Tibial artery (tissue), 4 donors: ENCODE measurements around the gene HHIPL1.

Experiments
- DNase-seq, 2 donors: peaks; one replicate each; pipeline ENCODE4 v3.0.0-alpha.2; 2019
- H3K27ac ChIP-seq, 2 donors: fragments of 200-600 bp; sonication (generic) in 1 of 2; 1 replicate in 1 of 2; 2 replicates in 1 of 2; pipeline ENCODE4 v1.5.1; 2018 to 2019; ENCODE audit warnings: mild to moderate bottlenecking in 1 of 2
- H3K27me3 ChIP-seq, 2 donors: fragments of 200-600 bp; sonication (generic) in 1 of 2; one replicate each; pipeline versions ENCODE4 v1.5.1 to v1.6.0; 2016 to 2019
- H3K36me3 ChIP-seq, 3 donors: fragments of 200-600 bp; sonication (generic) in 2 of 3; one replicate each; pipeline ENCODE4 v1.5.1; 2016 to 2019; ENCODE audit warnings: mild to moderate bottlenecking in 2 of 3
- H3K4me1 ChIP-seq, 4 donors: fragments of 200-600 bp; sonication (generic) in 2 of 4; 1 replicate in 3 of 4; 2 replicates in 1 of 4; pipeline ENCODE4 v1.5.1; 2016 to 2019
- H3K4me3 ChIP-seq, 2 donors: fragments of 200-600 bp; sonication (generic) in 1 of 2; 1 replicate in 1 of 2; 2 replicates in 1 of 2; pipeline ENCODE4 v1.5.1; 2018 to 2019; ENCODE audit warnings: mild to moderate bottlenecking in 2 of 2
- H3K9me3 ChIP-seq, 3 donors: fragments of 200-600 bp; sonication (generic) in 1 of 3; one replicate each; pipeline ENCODE4 v1.5.1; 2016 to 2019
- intact Hi-C: fragments of 100-400 bp; cut with DNase I; formaldehyde crosslinking; loops from one replicate; pipeline ENCODE4 v1.15.0; 2023; ENCODE audit warnings: low total_unique reads
- TF ChIP-seq, protein P1 (sequence below), 2 experiments: fragments of 200-600 bp in 1 of 2; fragments of 450-650 bp in 1 of 2; IDR thresholded peaks; one replicate each; pipeline ENCODE4 v1.5.1; 2017 to 2019; ENCODE audit warnings: antibody characterized with exemption in 2 of 2, mild to moderate bottlenecking in 1 of 2, moderate library complexity in 1 of 2

HHIPL1 gene

DNA sequence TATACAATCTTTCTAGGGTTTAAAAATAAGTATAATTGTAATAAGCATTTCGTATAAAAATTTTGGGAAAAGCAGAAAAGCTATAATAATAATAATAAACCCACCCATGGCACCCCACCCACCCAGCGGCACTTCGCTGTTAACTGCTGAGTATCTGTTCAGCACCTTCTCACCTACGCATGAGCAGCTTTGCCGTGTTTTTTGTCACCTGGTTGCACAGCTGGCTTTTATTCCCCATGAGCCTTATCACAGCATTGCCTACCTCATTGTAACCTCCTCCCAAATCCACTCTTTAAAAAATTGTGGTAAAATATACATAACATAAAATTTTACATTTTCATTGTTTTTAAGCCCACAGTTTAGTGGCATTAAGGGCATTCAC, 73.9 kb downstream of the HHIPL1 start:
- Histone ChIP-seq H3K27ac (no peak overlapping the region), H3K4me1 (no peaks in the 10 kb centered on the region), H3K9me3 (no peaks in the 10 kb centered on the region), H3K27me3 (no peaks in the 10 kb centered on the region), H3K4me3 (no peak overlapping the region), H3K36me3 (no peaks in the 10 kb centered on the region)
- intact Hi-C loops = no loop called here
- DNase-seq = no peak
- TF ChIP-seq, protein P1, sequence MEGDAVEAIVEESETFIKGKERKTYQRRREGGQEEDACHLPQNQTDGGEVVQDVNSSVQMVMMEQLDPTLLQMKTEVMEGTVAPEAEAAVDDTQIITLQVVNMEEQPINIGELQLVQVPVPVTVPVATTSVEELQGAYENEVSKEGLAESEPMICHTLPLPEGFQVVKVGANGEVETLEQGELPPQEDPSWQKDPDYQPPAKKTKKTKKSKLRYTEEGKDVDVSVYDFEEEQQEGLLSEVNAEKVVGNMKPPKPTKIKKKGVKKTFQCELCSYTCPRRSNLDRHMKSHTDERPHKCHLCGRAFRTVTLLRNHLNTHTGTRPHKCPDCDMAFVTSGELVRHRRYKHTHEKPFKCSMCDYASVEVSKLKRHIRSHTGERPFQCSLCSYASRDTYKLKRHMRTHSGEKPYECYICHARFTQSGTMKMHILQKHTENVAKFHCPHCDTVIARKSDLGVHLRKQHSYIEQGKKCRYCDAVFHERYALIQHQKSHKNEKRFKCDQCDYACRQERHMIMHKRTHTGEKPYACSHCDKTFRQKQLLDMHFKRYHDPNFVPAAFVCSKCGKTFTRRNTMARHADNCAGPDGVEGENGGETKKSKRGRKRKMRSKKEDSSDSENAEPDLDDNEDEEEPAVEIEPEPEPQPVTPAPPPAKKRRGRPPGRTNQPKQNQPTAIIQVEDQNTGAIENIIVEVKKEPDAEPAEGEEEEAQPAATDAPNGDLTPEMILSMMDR (IDR thresholded peaks at IDR 0.05) = no peak

DNA sequence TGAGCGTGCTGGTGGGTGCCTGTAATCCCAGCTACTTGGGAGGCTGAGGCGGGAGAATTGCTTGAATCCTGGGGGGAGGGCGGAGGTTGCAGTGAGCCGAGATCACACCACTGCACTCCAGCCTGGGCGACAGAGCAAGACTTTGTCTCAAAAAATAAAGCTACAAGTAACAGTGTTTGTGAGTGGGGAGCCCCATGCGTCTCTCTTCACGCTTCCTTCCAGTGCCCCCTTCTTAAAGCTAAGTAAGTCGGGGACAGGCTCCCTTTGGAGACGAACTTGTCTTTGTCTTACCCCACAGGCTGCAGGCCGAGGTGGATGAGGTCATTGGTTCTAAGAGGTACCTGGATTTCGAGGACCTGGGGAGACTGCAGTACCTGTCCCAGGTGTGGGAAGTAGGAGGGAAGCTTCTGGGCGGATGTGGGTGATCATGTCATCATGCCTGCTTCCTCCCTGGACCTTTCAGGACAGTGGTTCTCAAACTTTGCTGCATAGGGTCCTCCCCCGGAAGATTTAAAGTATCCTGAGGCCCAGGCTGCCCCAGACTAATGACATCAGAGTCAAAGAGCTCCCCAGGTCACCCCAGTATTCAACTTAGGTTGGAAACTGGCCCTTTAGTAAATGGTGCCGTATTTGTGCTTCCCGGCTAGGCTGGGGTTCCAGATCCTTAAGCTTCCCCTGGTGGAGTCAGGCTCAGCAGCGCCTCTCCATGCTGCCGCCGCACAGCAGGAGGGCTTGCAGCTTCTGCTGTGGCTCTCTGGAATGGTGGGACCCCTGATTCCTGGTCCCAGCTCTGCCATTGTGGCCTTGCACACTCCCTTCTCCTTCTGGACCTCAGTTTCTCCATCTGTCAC, 76.2 kb downstream of the HHIPL1 start:
- Histone ChIP-seq H3K4me1 (no peaks in the 10 kb centered on the region), H3K27ac (no peak overlapping the region), H3K9me3 (no peaks in the 10 kb centered on the region), H3K27me3 (peaks cover 0 to 9% of the 10 kb centered on the region in 2 donors), H3K4me3 (no peak overlapping the region), H3K36me3 (no peaks in the 10 kb centered on the region)
- intact Hi-C loops = no loop called here
- TF ChIP-seq, protein P1 (IDR thresholded peaks at IDR 0.05) = no peak
- no peak for DNase-seq

DNA sequence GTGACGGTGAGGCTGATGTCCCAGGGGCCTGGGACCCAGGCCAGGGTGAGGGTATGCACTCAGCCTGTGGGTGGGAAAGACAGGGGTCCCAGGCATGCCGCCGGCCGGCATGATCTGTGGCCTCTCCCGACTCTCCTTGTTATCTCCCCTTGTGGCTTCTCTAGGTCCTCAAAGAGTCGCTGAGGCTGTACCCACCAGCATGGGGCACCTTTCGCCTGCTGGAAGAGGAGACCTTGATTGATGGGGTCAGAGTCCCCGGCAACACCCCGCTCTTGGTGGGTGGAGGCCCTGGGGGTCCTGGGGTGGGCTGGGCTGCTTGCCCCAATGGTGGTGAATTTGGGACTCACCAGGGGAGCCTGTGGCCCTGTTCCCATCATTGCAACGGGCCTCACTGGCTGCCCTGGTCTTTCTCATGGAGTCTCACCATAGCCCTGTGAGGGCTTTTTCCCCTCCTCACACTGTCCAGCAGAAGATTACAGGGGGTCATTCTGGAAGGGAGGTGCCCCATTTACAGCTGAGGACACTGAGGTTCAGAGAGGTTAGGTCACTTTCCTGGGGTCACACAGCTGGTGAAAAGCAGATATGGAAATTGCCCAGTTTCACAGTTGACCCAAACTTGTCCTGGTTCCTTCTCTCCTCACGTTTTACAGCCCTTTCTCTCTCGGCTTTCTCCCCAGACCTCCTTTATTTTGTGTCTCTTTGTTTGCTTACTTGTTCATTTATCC, 77.0 kb downstream of the HHIPL1 start:
- H3K27ac ChIP-seq = no peak overlapping the region
- no peaks in the 10 kb centered on the region for H3K9me3 ChIP-seq
- TF ChIP-seq, protein P1 (IDR thresholded peaks at IDR 0.05) = no peak
- peaks cover 0 to 15% of the 10 kb centered on the region in 2 donors for H3K27me3 ChIP-seq
- no peak overlapping the region for H3K4me3 ChIP-seq
- DNase-seq = peak in 1 of 2 donors; percentile 21
- H3K4me1 ChIP-seq = no peaks in the 10 kb centered on the region
- intact Hi-C loops = no loop called here
- H3K36me3 ChIP-seq = no peaks in the 10 kb centered on the region

GRCh38 chr14:99722741-99723140, 77.8 kb downstream of the HHIPL1 start:
- Histone ChIP-seq H3K27me3 (peaks cover 0 to 23% of the 10 kb centered on the region in 2 donors), H3K9me3 (no peaks in the 10 kb centered on the region), H3K36me3 (no peaks in the 10 kb centered on the region), H3K27ac (no peak overlapping the region), H3K4me1 (no peaks in the 10 kb centered on the region), H3K4me3 (no peak overlapping the region)
- intact Hi-C loops = no loop called here
- TF ChIP-seq, protein P1 (IDR thresholded peaks at IDR 0.05) = no peak
- DNase-seq = peak in 1 of 2 donors; percentile 13

GRCh38 chr14:99724196-99724891, 79.4 kb downstream of the HHIPL1 start:
- H3K36me3 ChIP-seq = no peaks in the 10 kb centered on the region
- no peaks in the 10 kb centered on the region for H3K4me1 ChIP-seq
- intact Hi-C loops = no loop called here
- no peaks in the 10 kb centered on the region for H3K9me3 ChIP-seq
- DNase-seq = no peak
- peaks cover 0 to 29% of the 10 kb centered on the region in 2 donors for H3K27me3 ChIP-seq
- TF ChIP-seq, protein P1 (IDR thresholded peaks at IDR 0.05) = no peak
- no peak overlapping the region for H3K4me3 ChIP-seq
- H3K27ac ChIP-seq = no peak overlapping the region
